Astrocyte of the cerebellum (primary cell): ENCODE data around the gene PRPF38B.

ENCODE experiments used
- DNase-seq: peaks from one replicate; pipeline ENCODE4 v3.0.0-alpha.2; 2011; ENCODE audit warnings: low read depth
- H3K4me3 ChIP-seq: 2 replicates; pipeline ENCODE4 v1.5.1; 2011; ENCODE audit warnings: mild to moderate bottlenecking, low read depth, low read length, moderate library complexity
- CTCF ChIP-seq: IDR thresholded peaks from 2 replicates; pipeline ENCODE4 v1.5.1; 2012; ENCODE audit warnings: low read length, low read depth, moderate library complexity, mild to moderate bottlenecking; ENCODE audit errors: missing control alignments
- in situ Hi-C: cut with HindIII; loops from 2 replicates; pipeline ENCODE4 v1.10.0; 2017; ENCODE audit warnings: low sequenced_read_pairs

Gene PRPF38B

GRCh38 chr1:108719656-108720435, 27.7 kb downstream of the PRPF38B start:
- no peak for TF ChIP-seq CTCF
- in situ Hi-C loops = no loop called here
- no peak overlapping the region for H3K4me3 ChIP-seq
- peak; percentile 12 for DNase-seq

DNA sequence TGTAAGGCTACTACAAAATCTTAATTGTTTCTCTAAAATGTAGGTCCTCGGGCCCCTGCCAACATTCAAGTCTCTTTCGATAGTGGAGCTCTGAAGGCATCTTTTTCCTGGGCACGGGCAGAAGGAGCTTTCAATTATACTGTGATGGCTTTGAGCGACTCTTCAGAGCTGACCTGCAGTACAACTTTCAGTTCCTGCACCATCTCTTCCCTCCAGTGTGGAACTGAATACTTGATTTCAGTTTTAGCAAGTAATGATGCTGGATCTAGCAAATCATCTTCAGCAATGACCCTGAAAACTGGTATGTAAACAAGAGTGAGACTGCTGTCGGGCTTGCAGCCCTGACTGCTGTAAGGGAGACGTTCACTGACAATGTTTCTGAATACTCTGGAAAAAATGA, 30.2 kb downstream of the PRPF38B start:
- TF ChIP-seq CTCF = no peak
- no peak overlapping the region for H3K4me3 ChIP-seq
- in situ Hi-C loops = no loop called here
- DNase-seq = no peak

DNA sequence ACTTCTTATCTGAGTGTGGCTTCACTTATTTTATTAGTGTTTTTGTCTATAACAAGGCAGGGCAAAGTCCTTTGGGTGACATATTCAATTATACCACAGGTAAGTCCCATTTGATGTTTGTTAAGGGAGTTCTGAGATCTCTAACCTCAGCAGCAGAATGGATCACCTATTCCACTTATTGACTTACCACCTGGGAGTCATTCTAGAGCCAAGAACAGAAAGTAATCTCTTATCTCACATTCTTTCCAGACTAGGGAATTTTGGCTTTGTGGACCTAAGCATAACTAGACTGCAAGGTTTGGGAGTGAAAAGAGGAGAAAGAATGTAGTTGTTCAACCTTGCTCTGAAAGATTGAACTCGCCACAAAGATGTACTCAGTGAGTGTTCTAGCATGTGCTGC, 33.8 kb downstream of the PRPF38B start:
- in situ Hi-C loops = no loop called here
- DNase-seq = no peak
- no peak for TF ChIP-seq CTCF
- no peak overlapping the region for H3K4me3 ChIP-seq

- no peak overlapping the region for H3K4me3 ChIP-seq
- DNase-seq = no peak
- in situ Hi-C loops = no loop called here
- no peak for TF ChIP-seq CTCF
These were observed 36.3 kb downstream of the PRPF38B start for GRCh38 chr1:108728327-108728923.

DNA sequence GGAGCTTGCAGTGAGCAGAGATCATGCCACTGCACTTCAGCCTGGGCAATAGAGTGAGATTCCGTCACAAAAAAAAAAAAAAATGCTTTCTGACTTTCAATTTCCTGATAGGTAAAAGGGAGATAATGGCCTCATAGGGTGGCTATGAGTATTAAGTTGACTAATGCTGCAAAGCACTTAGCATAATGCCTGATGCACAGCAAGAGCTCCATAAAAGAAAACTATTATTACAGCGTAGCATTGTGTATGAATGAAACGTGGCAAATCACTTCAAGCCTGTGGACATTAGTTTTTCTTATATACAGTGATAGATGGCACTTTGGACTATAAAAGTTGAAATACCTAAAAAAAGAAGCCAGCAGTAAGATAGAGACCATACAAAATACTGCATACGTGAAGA, 37.4 kb downstream of the PRPF38B start:
- in situ Hi-C loops = no loop called here
- H3K4me3 ChIP-seq = no peak overlapping the region
- TF ChIP-seq CTCF = no peak
- DNase-seq = no peak

DNA sequence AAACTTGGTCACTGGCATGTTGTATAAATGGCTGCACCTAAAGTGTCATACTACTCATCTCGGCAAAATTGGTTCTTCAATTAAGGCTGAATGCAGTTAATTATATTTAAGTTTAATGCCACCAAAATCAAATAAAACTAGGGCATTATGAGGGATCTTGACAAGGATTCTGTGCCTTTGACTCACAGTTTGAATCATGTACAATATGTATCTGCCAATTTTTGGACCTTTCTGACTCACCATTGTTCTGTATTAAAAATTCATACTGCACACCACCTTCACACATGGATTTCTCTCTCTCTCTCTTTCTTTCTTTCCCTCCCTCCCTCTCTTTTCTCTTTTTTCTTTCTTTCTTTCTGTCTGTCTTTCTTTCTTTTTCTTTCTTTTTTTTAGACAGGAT, 40.3 kb downstream of the PRPF38B start:
- no peak for DNase-seq
- in situ Hi-C loops = no loop called here

More for the DNA sequence above, 40.3 kb downstream of the PRPF38B start:
- TF ChIP-seq CTCF = no peak
- no peak overlapping the region for H3K4me3 ChIP-seq
